ENCODE results near the gene KRT6C. TPM values are rescaled to one million over a fixed set of nuclear protein-coding genes. Genes with fewer than 3 reads are reported as not detected.

KRT6C gene
- total and polyA plus RNA-seq, 2 experiments from 2014 or later: not detected

DNA sequence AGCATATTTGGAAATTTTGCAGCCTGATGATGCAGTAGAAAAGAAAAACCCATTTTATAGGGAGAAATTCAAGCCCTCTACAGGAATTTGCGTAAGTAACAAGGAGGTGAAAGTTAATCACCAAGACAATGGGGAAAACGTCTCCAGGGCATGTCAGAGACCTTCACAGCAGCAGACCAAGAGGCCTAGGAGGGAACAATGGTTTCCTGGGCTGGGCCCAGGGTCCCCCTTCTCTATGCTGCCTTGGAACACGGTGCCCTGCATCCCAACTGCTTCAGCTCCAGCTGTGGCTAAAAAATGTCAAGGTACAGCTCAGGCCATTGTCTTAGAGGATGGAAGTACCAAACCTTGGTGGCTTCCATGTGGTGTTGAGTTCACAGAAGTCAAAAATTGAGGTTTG lies 6.5 kb upstream of the KRT6C start (continued):
- TF ChIP-seq REST (IDR thresholded peaks at IDR 0.05; ENCODE audit: unreplicated experiment): no peak
- TF ChIP-seq EZH2 (IDR thresholded peaks at IDR 0.05; ENCODE audit: low read depth, unreplicated experiment): no peak

GRCh38 chr12:52477651-52478050 lies 4.0 kb upstream of the KRT6C start:
- Histone ChIP-seq H3K27ac (ENCODE audit: low read depth) (no peak overlapping the region), H4K20me1 (replicated peaks; ENCODE audit: insufficient read depth) (no peaks in the 10 kb centered on the region), H3K4me3 (no peak overlapping the region), H3K36me3 (ENCODE audit: insufficient read depth) (no peaks in the 10 kb centered on the region), H3K4me2 (no peak overlapping the region), H3K79me2 (replicated peaks; ENCODE audit: insufficient read depth) (no peaks in the 10 kb centered on the region), H3K9me2 (ENCODE audit: insufficient read depth) (peaks cover 6% of the 10 kb centered on the region; the same call in 1 of the 2 replicates), H3F3A (replicated peaks; ENCODE audit: low read depth) (no peaks in the 10 kb centered on the region), H3K27me3 (ENCODE audit: insufficient read depth) (no peaks in the 10 kb centered on the region), H2AFZ (no peak overlapping the region), H3K4me1 (ENCODE audit: insufficient read depth) (no peaks in the 10 kb centered on the region)
- peaks cover 3% of the 10 kb centered on the region; the same call in 1 of the 3 replicates for H3K36me3 Mint-ChIP-seq (ENCODE audit: low read depth)
- H3K4me3 Mint-ChIP-seq: no peak overlapping the region
- H3K9me3 Mint-ChIP-seq: peaks cover 16% of the 10 kb centered on the region
- H3K27me3 Mint-ChIP-seq (ENCODE audit: insufficient read depth, low read depth, poor library complexity): peaks cover 1% of the 10 kb centered on the region
- peaks cover 3% of the 10 kb centered on the region for H3K4me1 Mint-ChIP-seq
- ATAC-seq (no peak), DNase-seq (ENCODE audit: low spot score) (no peak)
- no peak overlapping the region for H3K27ac Mint-ChIP-seq
- TF ChIP-seq ETS1 (IDR thresholded peaks at IDR 0.05): no peak
- TF ChIP-seq NANOG (IDR thresholded peaks at IDR 0.05; ENCODE audit: borderline replicate concordance): no peak
- no peak for TF ChIP-seq EZH2 (IDR thresholded peaks at IDR 0.05; ENCODE audit: low read depth, unreplicated experiment)
- TF ChIP-seq CREB1 (CRISPR knock-in tag; IDR thresholded peaks at IDR 0.05; ENCODE audit: low read depth): no peak
- no peak for TF ChIP-seq POLR2AphosphoS5 (IDR thresholded peaks at IDR 0.05; ENCODE audit: low read depth)
- no peak for TF ChIP-seq CTCF (conservative IDR thresholded peaks at IDR 0.05; ENCODE audit: low read depth in 2 of 2)
- no peak for TF ChIP-seq JUNB (IDR thresholded peaks at IDR 0.05; ENCODE audit: unreplicated experiment)
- no peak for TF ChIP-seq EZH2phosphoT487 (IDR thresholded peaks at IDR 0.05; ENCODE audit: unreplicated experiment)
- TF ChIP-seq ZNF331 (CRISPR knock-in tag; IDR thresholded peaks at IDR 0.05; ENCODE audit: low read depth): no peak
- TF ChIP-seq ZNF462 (CRISPR knock-in tag; IDR thresholded peaks at IDR 0.05): no peak
- no peak for TF ChIP-seq STAT1 (IDR thresholded peaks at IDR 0.05; ENCODE audit: unreplicated experiment)

Measured in GM23338 (cell line).